Stimulated activated CD4-positive, alpha-beta T cell treated with anti-CD3 and anti-CD28 coated beads, Interleukin-2, amount 100 ng/mL, for 24 hours (primary cell): ENCODE data around the gene SPEM2.

ENCODE experiments used
- DNase-seq, 2 donors: peaks; one replicate each; pipeline ENCODE4 v3.0.0-alpha.2; 2020

SPEM2 gene

DNA sequence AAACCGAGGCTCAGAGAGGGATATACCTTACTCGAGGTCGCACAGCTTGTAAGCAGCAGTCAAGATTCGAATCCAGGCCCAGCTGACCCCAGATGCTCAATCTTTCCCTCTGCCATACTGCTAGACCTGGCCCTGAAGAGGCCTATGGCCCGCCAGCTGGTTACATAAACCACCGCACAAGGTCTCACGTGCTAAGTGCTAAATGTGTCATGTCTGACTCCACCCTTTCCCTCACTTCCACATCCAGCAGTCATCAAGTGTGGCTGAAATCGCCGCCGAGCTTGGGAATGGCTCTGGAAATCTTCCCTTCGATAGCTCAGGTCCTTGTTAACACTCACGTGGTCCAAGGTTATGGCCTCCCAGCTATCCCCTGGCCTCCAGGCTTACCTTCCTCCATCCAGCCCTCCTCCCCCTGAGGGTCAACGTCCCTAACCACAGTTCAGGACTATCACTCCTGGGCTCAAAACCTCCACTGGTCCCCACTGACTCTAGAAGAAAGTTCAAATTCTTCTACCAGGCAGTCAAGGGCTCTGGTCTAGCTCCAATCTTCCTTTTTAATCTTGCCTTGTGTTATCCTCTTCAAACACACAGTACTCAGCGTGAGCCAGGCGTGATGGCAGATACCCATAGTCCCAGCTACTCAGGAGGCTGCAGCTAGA is 50.5 kb downstream of the SPEM2 start:
- DNase-seq, result no peak

- DNase-seq, result no peak
These were observed 51.1 kb downstream of the SPEM2 start for GRCh38 chr17:7476494-7476893.

DNA sequence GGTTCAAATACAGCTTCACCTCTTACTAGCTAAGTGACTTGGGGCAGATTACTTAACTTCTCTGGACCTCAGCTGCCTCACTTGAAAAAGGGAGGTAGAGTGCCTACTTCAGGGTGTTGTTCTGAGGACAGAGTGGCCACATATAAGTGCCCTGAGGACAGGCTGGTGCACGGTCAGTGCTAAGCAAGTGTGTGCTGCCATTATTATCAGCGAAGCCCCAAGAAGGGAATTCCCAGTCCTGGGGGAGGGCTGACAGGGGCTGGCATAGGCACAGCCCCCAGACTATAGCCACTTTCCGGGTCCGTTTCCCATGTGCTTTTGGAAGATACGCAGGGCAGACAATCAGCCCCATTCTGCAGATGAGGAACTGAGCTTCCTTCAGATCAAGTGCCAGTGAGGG is 51.5 kb downstream of the SPEM2 start:
- no peak for DNase-seq
